AG10803 (cell line): ENCODE data around the gene KRTAP9-4.

Experiments used
- DNase-seq: peaks from one replicate; pipeline ENCODE4 v3.0.0; 2010; ENCODE audit warnings: low read depth
- H3K4me3 ChIP-seq: 2 replicates; pipeline ENCODE4 v1.5.1; 2011; ENCODE audit warnings: mild to moderate bottlenecking, low read length, control low read depth
- TF ChIP-seq, protein P1 (sequence below): conservative IDR thresholded peaks from 2 replicates; pipeline ENCODE4 v1.5.1; 2011; ENCODE audit warnings: mild to moderate bottlenecking, low read length, control low read depth, inconsistent platforms

KRTAP9-4 gene

GRCh38 chr17:41278176-41278955, 28.9 kb downstream of the KRTAP9-4 start:
- DNase-seq, result no peak
- TF ChIP-seq, protein P1, sequence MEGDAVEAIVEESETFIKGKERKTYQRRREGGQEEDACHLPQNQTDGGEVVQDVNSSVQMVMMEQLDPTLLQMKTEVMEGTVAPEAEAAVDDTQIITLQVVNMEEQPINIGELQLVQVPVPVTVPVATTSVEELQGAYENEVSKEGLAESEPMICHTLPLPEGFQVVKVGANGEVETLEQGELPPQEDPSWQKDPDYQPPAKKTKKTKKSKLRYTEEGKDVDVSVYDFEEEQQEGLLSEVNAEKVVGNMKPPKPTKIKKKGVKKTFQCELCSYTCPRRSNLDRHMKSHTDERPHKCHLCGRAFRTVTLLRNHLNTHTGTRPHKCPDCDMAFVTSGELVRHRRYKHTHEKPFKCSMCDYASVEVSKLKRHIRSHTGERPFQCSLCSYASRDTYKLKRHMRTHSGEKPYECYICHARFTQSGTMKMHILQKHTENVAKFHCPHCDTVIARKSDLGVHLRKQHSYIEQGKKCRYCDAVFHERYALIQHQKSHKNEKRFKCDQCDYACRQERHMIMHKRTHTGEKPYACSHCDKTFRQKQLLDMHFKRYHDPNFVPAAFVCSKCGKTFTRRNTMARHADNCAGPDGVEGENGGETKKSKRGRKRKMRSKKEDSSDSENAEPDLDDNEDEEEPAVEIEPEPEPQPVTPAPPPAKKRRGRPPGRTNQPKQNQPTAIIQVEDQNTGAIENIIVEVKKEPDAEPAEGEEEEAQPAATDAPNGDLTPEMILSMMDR, result no peak
- H3K4me3 ChIP-seq, result no peak overlapping the region

- H3K4me3 ChIP-seq, result no peak overlapping the region
- DNase-seq, result peak; percentile 93
- TF ChIP-seq, protein P1, result no peak
These were observed 34.6 kb downstream of the KRTAP9-4 start for GRCh38 chr17:41284043-41284442.

GRCh38 chr17:41284546-41284945, 35.1 kb downstream of the KRTAP9-4 start:
- peak; percentile 55 for DNase-seq
- no peak overlapping the region for H3K4me3 ChIP-seq
- TF ChIP-seq, protein P1, result no peak

- DNase-seq, result no peak
- H3K4me3 ChIP-seq, result no peak overlapping the region
- TF ChIP-seq, protein P1, result no peak
These were observed 37.6 kb downstream of the KRTAP9-4 start for GRCh38 chr17:41287050-41287449.

- no peak overlapping the region for H3K4me3 ChIP-seq
- DNase-seq, result peak; percentile 45
- TF ChIP-seq, protein P1, result no peak
These were observed 44.5 kb downstream of the KRTAP9-4 start for GRCh38 chr17:41294016-41294415.

GRCh38 chr17:41296846-41297245, 47.4 kb downstream of the KRTAP9-4 start:
- DNase-seq, result no peak
- no peak overlapping the region for H3K4me3 ChIP-seq
- TF ChIP-seq, protein P1, result no peak

DNA sequence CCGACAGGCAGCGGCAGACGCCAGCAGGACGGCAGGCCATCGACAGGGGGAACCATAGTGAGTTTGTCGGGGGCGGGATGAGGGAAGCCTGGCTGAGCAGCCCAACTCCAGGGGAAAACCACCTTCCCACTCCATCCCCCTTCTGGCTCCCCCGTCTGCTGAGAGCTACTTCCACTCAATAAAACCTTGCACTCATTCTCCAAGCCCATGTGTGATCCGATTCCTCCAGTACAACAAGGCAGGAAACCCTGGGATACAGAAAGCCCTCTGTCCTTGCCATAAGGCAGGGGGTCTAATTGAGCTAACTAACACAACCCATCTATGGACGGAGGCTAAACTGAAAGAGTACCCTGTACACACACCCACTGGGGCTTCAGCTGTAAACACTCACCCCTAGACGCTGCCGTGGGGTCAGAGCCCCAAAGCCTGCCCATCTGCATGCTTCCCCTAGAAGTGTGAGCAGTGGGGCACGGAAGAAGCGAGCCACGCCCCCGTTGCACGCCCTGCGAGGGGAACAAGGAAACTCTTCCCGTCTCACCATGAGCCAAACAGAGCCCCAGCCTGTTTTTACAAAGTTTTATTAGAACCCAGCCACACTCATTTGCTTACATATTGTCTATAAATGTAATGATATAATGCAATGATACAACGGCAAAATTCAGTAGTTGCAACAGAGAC, 49.1 kb downstream of the KRTAP9-4 start:
- H3K4me3 ChIP-seq, result no peak overlapping the region
- TF ChIP-seq, protein P1, result no peak
- no peak for DNase-seq
